Osteoblast (primary cell): ENCODE results near the gene ZNF521. TPM values are rescaled to one million over a fixed set of nuclear protein-coding genes. Genes with fewer than 3 reads are reported as not detected.

Experiments used
- DNase-seq: peaks from one replicate; pipeline ENCODE4 v3.0.0; 2011; ENCODE audit warnings: low spot score, mixed read lengths; ENCODE audit not compliant: insufficient read length; ENCODE audit errors: missing footprints
- H2AFZ ChIP-seq: 2 replicates; pipeline ENCODE4 v1.6.0; 2011; ENCODE audit warnings: mild to moderate bottlenecking, low read length
- H3K27ac ChIP-seq: 2 replicates; pipeline ENCODE4 v1.5.1; 2011; ENCODE audit warnings: mild to moderate bottlenecking, low read depth, low read length, moderate library complexity
- H3K27me3 ChIP-seq: 2 replicates; pipeline ENCODE4 v1.6.0; 2012; ENCODE audit warnings: mild to moderate bottlenecking, control low read depth, inconsistent platforms, low read length, moderate library complexity; ENCODE audit not compliant: insufficient read depth
- H3K36me3 ChIP-seq: 2 replicates; pipeline ENCODE4 v1.5.1; 2011; ENCODE audit warnings: mild to moderate bottlenecking, low read length, control low read depth, moderate library complexity; ENCODE audit not compliant: insufficient read depth
- H3K4me1 ChIP-seq: 2 replicates; pipeline ENCODE4 v1.5.1; 2011; ENCODE audit warnings: mild to moderate bottlenecking, low read length, control low read depth, moderate library complexity; ENCODE audit not compliant: insufficient read depth
- H3K4me2 ChIP-seq: 2 replicates; pipeline ENCODE4 v1.6.0; 2011; ENCODE audit warnings: mild to moderate bottlenecking, low read length; ENCODE audit not compliant: insufficient read depth
- H3K4me3 ChIP-seq: fragments of 200-600 bp; sonication (generic); 3 replicates; pipeline ENCODE4 v1.5.1; 2012; ENCODE audit warnings: mild to moderate bottlenecking, low read length, inconsistent platforms; ENCODE audit not compliant: insufficient read depth
- H3K79me2 ChIP-seq: 2 replicates; pipeline ENCODE4 v1.6.0; 2012; ENCODE audit warnings: mild to moderate bottlenecking, low read length, control low read depth, inconsistent platforms; ENCODE audit not compliant: insufficient read depth
- H3K9me3 ChIP-seq: 2 replicates; pipeline ENCODE4 v1.5.1; 2011; ENCODE audit warnings: low read depth, low read length, control low read depth
- H4K20me1 ChIP-seq: 2 replicates; pipeline ENCODE4 v1.6.0; 2012; ENCODE audit warnings: mild to moderate bottlenecking, low read length, control low read depth; ENCODE audit not compliant: insufficient read depth
- total RNA-seq: library from RNA; depleted of rRNA; stranded (reverse); fragments of >200 nt; gene quantifications from 2 replicates; pipeline ENCODE4 v1.2.3, GENCODE V29; 2012
- TF ChIP-seq, protein P1 (sequence below): IDR thresholded peaks from 2 replicates; pipeline ENCODE4 v1.5.1; 2011; ENCODE audit warnings: mild to moderate bottlenecking, low read depth, low read length, moderate library complexity; ENCODE audit errors: extremely low read depth

The ZNF521 gene
- total RNA-seq, 1 donor = 27.5 TPM

DNA sequence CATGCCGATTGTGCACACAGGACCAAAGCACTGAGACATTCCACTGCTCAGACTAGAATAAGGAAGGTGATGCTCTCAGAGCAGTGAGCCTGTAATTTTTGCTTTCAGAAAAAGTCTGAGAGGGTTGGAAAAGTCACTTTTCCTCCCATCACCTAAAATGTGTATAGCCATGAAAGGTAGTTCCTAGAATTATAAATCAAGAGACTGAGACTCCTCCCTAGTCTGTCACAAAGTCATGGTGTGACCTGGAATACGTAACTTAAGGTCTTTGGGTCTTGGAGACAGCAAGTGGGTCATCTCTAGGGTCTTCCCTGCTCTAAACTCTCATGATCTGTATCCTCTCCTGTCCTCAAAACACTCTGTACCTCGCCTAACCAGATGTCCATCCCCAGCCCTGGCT lies 16.9 kb downstream of the ZNF521 start:
- Histone ChIP-seq H3K4me2 (no peak overlapping the region), H3K36me3 (no peaks in the 10 kb centered on the region), H4K20me1 (no peaks in the 10 kb centered on the region), H3K4me3 (no peak overlapping the region), H3K27ac (no peak overlapping the region), H3K79me2 (no peaks in the 10 kb centered on the region), H3K27me3 (no peaks in the 10 kb centered on the region), H3K4me1 (no peaks in the 10 kb centered on the region), H2AFZ (no peak overlapping the region), H3K9me3 (no peaks in the 10 kb centered on the region)
- TF ChIP-seq, protein P1, sequence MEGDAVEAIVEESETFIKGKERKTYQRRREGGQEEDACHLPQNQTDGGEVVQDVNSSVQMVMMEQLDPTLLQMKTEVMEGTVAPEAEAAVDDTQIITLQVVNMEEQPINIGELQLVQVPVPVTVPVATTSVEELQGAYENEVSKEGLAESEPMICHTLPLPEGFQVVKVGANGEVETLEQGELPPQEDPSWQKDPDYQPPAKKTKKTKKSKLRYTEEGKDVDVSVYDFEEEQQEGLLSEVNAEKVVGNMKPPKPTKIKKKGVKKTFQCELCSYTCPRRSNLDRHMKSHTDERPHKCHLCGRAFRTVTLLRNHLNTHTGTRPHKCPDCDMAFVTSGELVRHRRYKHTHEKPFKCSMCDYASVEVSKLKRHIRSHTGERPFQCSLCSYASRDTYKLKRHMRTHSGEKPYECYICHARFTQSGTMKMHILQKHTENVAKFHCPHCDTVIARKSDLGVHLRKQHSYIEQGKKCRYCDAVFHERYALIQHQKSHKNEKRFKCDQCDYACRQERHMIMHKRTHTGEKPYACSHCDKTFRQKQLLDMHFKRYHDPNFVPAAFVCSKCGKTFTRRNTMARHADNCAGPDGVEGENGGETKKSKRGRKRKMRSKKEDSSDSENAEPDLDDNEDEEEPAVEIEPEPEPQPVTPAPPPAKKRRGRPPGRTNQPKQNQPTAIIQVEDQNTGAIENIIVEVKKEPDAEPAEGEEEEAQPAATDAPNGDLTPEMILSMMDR = no peak
- no peak for DNase-seq

DNA sequence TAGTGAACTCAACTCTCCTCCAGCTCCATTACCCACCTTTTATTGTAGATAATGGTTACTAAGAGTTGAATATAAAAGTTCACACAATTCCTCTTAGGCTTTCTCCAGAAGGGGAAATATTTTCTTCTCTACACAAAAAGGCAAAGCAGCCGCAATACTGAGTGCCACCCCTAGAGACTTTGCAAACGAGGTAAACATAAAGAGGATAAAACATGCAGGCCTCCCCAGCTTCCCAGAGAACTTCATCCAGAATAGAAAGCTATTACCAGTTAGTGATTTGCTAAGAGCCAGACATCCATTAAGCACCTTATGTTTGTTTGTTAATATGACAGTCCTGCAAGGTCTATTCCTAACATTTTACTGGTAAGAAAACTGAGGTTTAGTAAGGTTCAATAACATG lies 17.4 kb downstream of the ZNF521 start:
- Histone ChIP-seq H3K9me3 (no peaks in the 10 kb centered on the region), H4K20me1 (no peaks in the 10 kb centered on the region), H3K4me2 (no peak overlapping the region), H3K36me3 (no peaks in the 10 kb centered on the region), H2AFZ (no peak overlapping the region), H3K27me3 (no peaks in the 10 kb centered on the region), H3K27ac (no peak overlapping the region), H3K79me2 (no peaks in the 10 kb centered on the region), H3K4me1 (no peaks in the 10 kb centered on the region), H3K4me3 (no peak overlapping the region)
- no peak for DNase-seq
- TF ChIP-seq, protein P1 = peak; percentile 16

DNA sequence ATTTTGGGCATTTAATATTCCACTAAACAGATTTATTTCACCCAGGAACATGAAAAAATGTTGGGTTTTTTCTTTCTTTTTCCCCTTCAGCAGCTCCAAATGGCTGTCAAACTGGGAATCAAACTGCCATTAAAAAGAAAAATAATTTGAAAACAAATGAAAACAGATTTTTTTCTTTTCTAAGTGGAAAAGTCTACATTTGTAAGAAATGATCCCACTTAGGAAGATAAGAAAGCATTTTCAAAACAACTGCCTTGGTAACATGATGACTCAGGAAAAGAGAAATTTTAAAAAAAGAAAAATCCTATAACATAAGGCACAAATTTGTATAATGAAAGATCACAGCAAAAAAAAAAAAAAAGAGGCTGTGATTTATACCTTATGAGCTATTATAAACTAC lies 20.0 kb downstream of the ZNF521 start:
- no peak overlapping the region for H3K4me3 ChIP-seq
- no peaks in the 10 kb centered on the region for H3K9me3 ChIP-seq
- no peaks in the 10 kb centered on the region for H3K79me2 ChIP-seq
- TF ChIP-seq, protein P1 = no peak
- H3K27me3 ChIP-seq = no peaks in the 10 kb centered on the region
- no peak overlapping the region for H2AFZ ChIP-seq
- H3K36me3 ChIP-seq = no peaks in the 10 kb centered on the region
- no peaks in the 10 kb centered on the region for H4K20me1 ChIP-seq
- H3K4me2 ChIP-seq = no peak overlapping the region
- DNase-seq = no peak
- H3K4me1 ChIP-seq = no peaks in the 10 kb centered on the region
- no peak overlapping the region for H3K27ac ChIP-seq

DNA sequence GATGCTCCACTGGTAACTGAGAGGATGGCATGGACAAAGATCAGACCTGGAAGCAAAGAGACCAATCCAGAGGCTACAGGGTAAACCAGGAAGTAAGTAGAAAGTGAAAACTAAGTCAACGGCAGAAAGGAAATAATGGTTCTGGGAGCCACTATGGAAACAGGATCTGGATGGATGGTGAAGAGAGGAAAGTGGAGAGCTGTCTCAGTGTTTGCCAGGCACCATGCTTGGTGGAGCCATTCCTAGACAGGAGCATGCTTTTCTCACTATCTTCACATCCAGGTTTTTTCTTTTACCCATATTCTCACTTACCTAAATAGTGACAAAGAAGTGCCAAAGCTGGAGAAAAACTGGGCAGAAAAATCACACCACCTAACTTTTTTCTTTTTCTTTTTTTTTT lies 22.2 kb downstream of the ZNF521 start:
- Histone ChIP-seq H3K4me2 (no peak overlapping the region), H3K79me2 (no peaks in the 10 kb centered on the region), H3K9me3 (no peaks in the 10 kb centered on the region), H2AFZ (no peak overlapping the region), H3K27me3 (no peaks in the 10 kb centered on the region), H3K4me1 (no peaks in the 10 kb centered on the region), H3K36me3 (no peaks in the 10 kb centered on the region), H3K4me3 (no peak overlapping the region), H3K27ac (no peak overlapping the region), H4K20me1 (no peaks in the 10 kb centered on the region)
- TF ChIP-seq, protein P1 = no peak
- DNase-seq = no peak
